KG1 (cell line): ENCODE results near the gene CD22.
"Not testable (repeated sequence)": the region's sequence is repeated elsewhere in the genome, so short reads cannot be mapped to it uniquely, and the experiment has no call there.

ENCODE experiments used
- DNase-seq: peaks from one replicate; lab custom pipeline; 2025; lab: John Stamatoyannopoulos, UW

The CD22 gene

DNA sequence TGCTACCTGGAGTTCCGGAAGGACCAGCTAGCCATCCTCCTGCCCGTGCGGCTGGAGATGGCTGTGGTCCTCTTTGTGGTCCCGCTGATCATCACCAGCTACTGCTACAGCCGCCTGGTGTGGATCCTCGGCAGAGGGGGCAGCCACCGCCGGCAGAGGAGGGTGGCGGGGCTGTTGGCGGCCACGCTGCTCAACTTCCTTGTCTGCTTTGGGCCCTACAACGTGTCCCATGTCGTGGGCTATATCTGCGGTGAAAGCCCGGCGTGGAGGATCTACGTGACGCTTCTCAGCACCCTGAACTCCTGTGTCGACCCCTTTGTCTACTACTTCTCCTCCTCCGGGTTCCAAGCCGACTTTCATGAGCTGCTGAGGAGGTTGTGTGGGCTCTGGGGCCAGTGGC, 30.4 kb downstream of the CD22 start:
- not testable (repeated sequence) for DNase-seq

DNA sequence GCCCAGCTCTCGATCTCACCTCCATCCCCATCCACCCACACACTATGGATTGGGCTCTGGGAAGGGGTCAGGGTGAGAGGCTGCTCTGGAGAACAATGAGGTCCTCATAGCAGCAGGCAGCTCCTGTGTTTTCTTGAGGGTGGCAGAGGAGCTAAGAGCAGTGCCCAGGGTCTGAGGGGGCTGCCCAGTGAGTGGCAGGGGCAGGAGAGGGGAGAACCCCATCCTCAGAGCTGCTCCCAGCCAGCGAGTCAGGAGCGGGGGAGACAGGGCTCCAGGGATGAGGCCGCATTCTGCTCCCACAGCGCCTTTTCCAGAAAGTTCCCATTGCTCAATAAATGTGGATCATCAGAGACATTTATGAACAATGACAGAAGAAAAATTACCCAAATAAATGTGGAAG, 31.1 kb downstream of the CD22 start:
- not testable (repeated sequence) for DNase-seq

DNA sequence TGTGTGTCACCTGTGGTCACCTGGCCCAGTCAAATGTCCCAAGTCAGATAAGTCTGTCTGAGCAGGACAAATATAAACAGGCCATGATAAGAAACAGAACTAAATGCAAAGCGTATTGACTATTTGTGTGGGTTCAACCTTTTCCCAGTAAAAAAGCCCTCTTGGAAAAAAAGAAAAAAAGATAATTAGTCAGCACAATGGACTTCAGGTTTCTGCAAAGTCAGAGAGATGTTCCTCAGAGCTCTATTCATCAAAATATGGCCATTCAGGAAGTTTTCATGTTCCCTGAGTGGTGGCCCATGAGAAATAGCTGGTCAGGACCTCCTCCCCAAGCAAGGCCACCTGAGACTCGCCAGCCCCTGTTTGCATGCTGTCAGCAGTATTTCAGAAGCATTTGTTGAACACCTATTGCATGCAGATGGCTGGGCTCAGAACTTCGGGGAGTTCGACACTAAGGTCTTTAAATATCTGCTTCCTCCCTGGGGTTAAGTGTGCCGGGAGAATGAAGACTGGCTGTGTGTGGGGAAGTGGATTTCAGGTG, 32.0 kb downstream of the CD22 start:
- no peak for DNase-seq

DNA sequence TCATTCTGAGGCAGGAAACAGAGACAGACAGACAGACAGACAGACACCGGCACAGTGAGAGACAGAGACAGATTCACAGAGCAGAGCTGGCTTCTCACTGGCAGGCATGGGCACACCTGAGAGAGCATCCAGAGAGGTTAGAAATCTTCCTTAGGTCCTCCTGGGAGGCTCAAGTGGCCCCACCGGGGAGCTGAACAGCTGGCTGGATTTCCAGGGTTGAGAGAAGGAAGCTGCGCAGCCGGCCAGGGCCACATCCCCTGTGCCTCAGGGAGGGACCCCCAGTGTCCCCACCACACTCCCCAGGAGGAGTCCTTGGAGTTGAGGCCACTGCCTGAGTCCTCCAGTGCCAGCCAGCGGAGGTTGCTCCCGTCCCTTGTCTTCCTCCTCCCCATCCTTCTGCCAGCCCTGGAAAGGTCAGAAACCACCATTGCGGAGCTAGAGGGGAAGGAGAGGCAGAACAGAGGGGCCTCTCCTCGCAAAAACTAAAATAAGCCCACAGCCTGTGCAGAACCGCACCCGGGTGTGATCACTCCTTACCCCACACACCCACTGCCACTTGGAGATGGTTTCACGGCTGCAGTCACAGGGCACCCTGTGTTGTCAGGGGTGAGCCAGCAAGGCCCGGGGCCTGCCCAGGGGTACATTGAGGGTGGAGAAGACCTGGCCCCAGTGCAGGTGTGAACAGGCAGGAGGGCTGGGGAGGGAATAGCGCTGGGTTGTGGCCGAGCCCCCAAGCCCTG, 33.4 kb downstream of the CD22 start:
- no peak for DNase-seq

DNA sequence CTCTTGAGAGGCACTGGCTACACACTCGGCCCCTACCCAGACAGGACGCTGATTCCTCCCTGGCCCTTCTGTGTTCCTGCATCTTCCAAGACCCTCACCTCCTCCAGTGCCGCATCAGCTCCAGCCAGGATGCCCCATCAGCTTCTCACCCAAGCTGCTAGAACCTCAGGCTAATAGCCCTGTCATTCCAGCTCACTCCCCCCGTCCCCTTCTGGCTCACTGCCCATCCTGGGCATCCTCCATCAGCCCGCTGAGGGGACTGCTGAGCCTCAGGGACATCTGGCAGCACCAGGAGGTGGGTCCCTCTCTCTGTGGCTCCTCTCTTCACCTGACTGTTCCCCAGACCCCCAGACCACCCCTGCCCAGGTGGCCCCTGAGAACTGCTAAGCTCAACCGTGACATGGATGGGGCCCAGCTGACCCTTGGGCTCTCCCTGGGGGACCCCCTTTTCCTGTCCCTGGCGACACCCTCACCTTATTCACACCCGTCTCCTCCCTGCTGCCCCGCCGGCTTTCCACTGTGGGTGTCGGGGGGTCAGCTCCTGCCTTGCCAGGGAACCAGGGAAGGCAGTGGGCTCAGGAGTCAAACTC, 34.1 kb downstream of the CD22 start:
- no peak for DNase-seq

DNA sequence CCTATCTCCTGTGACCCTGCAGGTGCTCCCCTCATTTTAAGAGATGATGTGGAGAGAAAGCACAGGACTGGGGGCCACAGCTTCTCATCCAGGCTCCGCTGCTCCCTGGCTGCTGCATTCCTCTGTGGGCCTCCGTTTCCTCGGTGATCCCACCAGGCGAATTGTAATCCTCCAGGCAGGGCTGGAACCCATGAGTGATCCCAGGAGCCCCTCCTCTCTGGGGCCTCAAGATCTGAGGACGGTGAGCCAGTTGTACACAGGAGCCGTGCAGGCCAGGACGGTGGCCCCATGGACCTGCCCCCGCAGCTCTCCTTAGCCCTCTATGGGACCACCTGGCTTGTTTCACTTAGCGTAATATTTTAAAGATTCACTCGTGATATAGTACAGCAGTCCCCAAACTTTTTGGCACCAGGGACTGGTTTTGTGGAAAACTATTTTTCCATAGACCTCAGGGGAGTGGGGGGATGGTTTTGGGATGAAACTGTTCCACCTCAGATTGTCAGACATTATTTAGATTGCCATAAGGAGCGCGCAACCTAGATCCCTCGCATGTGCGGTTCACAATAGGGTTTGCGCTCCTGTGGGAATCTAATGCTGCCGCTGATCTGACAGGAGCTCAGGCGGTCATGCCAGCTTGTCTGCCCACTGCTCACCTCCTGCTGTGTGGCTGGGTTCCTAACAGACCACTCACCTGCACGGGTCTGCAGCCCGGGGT, 34.9 kb downstream of the CD22 start:
- DNase-seq, result no peak

DNA sequence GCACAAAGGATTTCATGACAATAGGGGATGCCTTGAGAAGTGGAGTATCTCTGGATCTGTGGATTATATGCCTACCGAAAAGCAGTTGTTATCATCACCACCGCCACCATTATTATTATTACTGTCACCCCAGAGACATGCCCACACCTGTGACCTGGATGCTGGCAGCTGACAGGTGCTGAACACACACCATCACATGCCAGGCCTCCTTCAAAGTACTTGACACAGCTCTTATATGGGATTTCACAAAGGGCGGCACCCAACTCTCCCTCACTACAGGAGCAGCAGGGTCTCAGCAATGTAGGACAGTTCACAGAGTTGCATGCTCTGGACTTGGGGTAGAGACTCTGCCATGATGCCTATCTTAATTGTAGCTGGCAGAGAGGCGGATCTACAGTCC, 36.3 kb downstream of the CD22 start:
- DNase-seq, result no peak

DNA sequence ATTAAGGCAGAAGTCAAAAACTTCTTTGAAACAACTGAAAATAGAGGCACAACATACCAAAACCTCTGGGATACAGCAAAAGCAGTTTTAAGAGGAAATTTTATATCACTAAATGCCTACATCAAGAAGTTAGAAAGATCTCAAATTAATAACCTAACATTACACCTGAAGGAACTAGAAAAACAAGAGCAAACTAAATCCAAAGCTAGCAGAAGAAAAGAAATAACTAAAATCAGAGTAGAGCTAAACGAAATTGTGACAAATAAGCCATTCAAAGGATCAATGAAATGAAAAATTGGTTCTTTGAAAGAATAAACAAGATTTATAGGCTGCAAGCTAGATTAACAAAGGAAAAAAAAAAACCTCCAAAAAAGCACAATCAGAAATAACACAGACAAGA, 39.4 kb downstream of the CD22 start:
- no peak for DNase-seq

DNA sequence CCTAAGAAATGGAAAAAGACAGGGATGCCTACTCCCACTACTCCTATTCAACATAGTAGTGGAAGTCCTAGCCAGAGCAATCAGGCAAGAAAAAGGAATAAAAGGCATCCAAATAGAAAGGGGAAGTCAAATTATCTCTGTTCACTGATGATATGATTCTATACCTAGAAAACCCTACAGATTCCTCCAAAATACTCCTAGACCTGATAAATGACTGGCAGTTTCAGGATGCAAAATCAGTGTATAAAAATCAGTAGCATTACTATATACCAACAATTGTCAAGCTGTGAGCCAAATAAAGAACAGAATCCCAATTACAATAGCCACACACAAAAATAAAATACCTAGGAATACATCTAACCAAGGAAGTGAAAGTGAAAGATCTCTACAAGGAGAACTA, 40.5 kb downstream of the CD22 start:
- no peak for DNase-seq

DNA sequence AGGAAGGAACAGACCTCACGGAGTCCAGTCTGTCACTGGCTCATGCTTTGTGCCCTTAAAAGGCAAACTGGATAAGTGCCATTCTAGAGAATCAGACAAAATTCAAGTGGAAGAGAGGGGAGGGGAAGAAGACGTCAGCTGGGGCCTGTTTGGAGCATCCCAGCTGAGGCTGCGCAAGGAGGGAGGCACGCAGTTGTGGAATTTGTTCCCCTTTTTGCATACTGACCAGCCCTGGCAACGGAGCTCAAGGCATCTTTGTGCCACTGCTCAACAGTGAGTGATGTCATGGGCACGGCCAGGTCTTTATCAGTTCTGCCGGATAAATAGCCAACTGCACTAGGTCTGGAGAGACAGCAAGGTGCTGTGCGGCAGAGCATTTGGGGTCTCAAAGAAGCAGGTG, 41.7 kb downstream of the CD22 start, which contains the start of gene GPR42:
Gene GPR42 (plus strand): TSS at position 347 of the 400 bp plus-strand sequence. CDS start 292 bp downstream, outside the sequence.
- DNase-seq, result no peak

DNA sequence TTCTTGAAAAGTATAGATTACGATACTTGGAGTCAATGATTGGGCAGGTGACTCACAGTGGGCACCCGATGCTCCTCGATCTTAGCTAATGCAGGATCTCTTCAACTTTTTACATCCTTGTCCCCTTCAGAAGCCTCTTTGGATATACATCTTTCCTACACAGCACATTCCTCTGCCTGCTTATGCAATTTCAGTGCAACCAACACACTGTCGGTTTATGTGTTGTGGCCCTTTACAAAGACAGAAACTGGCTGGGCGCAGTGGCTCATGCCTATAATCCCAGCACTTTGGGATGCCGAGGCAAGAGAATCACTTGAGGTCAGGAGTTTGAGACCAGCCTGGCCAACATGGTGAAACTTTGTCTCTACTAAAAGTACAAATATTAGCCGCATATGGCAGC, 44.5 kb downstream of the CD22 start:
- DNase-seq, result no peak

DNA sequence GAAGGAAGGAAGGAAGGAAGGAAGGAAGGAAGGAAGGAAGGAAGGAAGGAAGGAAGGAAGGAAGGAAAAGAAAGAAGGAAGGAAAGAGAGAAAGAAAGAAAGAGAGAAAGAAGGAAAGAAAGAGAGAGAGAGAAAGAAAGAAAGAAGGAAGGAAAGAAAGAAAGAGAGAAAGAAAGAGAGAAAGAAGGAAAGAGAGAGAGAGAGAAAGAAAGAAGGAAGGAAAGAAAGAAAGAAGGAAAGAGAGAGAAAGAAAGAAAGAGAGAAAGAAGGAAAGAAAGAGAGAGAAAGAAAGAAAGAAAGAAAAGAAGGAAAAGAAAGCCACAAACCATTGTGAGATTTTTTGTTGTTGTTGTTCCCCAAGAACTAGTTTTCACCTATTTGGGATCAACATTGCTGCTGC, 45.0 kb downstream of the CD22 start:
- not testable (repeated sequence) for DNase-seq

DNA sequence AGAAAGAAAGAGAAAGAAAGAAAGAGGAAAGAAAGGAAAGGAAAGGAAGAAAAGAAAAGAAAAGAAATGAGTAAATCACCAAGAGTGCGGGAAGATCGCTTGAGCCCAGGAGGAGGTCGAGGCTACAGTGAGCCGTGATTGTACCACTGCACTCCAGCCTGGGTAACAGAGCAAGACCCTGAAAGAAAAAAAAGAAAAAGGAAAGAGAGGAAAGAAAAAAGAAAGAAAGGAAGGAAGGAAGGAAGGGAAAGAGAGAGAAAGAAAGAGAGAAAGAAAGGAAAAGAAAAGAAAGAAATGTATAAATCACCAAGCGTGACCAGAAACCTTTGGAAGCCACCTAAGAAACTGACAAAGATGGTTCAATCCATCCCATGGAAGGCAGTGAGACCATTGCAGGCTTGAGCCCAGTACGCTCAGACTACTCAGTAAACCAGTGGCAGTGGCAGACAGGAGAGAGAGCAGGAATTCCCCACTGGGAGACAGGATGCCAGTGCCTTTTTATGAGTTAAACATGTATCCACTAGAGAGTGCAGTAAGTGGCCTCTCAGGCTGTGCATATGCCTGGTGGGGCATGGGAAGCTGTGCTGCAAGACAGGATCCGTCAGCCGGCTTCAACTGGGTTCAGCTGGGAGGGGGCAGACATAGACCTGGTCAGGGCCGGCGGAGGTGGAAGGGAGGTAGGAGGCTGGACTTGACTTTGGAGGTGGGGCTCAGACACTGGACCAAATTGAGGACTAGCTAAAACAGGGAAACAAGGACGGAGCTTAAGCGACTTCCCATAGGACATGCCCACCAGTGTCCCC, 46.7 kb downstream of the CD22 start:
- no peak for DNase-seq

DNA sequence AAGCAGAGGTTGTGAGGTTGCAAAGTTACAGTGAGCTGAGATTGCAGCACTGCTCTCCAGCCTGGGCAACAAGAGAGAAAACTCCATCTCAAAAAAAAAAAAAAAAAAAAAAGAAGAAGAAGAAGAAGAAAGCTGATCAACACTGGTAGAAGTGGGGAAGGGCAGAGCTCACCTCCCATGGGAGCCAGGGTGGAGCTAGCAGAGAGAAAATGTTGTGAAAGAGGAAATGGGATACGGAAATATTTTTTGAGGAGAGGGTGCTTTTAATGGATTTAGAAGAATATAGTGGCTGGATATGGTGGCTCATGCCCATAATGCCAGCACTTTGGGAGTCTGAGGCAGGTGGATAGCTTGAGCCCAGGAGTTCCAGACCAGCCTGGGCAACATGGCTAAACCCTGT, 48.7 kb downstream of the CD22 start:
- no peak for DNase-seq

DNA sequence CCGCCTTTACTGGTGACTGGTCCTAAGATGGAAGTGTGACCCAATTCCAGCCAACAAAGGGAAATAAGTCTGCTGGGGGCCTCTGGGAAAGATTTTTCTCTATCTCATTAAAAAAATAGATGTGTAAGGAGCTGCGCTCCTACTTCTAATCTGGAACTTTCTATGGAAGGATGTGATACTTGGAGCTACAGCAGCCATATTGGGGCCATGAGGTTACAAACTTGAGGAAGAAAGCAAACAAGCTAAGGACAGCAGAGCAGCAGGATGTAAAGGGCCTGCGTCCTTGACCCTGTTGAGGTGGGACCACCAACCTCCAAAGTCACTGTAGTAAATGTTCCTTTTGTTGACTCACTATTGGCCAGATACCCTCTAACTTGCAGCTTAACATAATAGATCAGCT, 49.4 kb downstream of the CD22 start:
- no peak for DNase-seq

DNA sequence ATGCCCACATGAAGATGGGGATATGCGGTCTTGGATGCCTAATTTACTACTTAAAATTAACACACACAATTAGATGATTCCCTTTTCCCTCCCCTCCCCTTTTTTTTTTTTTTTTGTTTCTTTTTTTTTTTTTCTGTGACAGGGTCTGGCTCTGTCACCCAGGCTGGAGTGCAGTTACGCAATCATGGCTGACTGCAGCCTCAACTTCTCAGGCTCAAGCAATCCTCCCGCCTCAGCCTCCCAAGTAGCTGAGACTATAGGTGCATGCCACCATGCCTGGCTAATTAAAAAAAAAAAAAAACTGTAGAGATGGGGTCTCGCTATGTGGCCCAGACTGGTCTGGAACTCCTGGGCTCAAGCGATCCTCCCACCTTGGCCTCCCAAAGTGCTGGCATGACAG, 50.6 kb downstream of the CD22 start:
- not testable (repeated sequence) for DNase-seq

DNA sequence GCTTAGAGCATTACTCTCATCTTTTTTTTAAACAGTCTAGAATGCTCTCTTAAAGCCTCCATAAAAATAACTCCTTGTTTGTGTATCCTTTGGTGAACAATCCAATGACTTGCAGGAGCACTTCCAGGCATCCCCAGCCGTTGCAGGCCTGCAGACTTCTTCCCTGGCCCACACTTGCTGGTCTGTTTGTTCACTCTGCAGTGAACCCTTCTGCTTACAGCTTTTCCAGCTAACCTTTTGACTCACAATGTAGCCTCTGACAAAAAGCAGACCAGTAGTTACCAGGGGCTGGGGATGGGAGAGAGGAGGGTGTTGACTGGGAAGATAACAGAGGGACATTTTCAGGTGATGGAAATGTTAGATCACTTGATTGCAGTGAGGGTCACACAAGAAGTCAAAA, 51.0 kb downstream of the CD22 start:
- DNase-seq, result no peak

DNA sequence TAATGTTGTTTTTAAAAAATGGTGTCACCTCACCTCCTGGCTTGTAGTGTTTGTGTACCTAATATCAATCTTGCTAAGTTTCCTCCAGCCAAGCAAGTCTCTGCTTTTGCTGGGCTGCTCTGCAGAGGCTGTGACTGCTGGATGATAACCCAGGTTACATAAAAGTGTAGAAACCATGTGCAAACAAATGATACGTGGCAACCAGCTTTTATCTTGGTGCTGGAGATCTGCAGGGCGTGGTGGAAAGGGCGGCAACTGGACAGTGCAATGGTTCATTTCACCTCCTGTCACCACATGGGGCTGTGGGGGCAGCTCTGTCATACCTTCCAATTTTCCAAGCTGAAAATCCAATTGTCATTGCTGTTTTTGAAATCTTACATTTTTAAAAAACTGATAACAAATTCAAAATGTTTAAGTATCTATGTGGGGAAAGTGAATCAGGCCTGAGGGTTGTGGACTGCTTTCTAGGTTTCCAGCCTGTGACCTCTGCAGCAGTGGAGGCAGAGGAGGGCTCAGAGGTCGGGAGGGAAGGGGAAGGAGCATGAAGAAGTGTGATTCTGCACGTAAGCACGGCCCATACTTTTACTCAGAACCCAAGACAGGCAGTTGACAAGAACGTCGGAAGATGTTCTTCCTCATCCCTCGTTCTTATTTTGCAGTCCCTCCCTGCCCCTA, 51.6 kb downstream of the CD22 start:
- DNase-seq, result no peak

DNA sequence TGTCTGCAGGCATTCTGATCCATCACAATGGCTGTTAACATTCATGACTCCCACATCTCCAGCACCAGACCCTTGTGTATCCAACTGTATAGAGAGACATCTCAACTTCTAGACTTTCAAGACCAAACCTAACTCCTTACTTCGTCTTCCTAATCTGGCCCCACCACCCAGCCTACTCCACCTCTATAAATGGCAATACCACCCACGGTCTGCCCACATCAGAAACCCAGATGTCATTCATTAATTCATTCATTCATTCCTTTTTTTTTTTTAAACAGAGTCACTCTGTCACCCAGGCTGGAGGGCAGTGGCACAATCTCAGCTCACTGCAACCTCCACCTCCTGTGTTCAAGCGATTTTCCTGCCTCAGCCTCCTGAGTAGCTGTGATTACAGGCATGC, 52.3 kb downstream of the CD22 start:
- no peak for DNase-seq

DNA sequence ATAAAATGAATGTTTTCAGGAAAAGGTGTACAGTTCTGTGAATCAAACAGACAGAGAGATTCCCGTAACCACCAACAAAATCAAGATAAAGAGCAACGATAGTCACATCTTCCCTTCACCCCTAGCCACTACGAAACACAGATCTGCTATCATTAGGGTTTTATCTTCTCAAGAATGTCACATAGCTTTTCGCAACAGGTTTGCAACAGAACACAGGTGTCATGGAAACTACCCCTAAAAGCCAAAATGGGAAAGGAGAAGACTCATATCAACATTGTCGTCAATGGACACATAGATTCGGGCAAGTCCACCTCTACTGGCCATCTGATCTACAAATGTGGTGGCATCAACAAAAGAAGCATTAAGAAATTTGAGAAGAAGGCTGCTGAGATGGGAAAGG, 52.9 kb downstream of the CD22 start:
- DNase-seq, result no peak

DNA sequence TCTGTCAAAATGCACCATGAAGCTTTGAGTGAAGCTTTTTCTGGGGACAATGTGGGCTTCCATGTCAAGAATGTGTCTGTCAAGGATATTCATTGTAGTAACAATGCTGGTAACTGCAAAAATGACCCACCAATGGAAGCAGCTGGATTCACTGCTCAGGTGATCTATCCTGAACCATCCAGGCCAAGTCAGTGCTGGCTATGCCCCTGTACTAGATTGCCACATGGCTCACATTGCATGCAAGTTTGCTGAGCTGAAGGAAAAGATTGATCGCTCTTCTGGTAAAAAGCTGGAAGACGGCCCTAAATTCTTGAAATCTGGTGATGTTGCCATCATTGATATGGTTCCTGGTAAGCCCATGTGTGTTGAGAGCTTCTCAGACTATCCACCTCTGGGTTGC, 54.5 kb downstream of the CD22 start:
- no peak for DNase-seq
